ENCODE data around the gene ZYG11B.
A peak's percentile ranks its signal among the peaks of the same experiment; 100 is the strongest.
"Not testable (repeated sequence)": the region's sequence is repeated elsewhere in the genome, so short reads cannot be mapped to it uniquely, and the experiment has no call there.

ZYG11B gene

GRCh38 chr1:52692697-52693096, 33.6 kb upstream of the ZYG11B start:
- Histone ChIP-seq H3K27ac (ENCODE audit: low read depth, low read length) (no peak overlapping the region), H3K9me3 (ENCODE audit: insufficient read depth, low read depth, low read length) (no peaks in the 10 kb centered on the region), H3K4me1 (ENCODE audit: insufficient read depth, low read length) (no peaks in the 10 kb centered on the region), H3K27me3 (ENCODE audit: insufficient read depth, low read length) (no peaks in the 10 kb centered on the region), H3K4me3 (ENCODE audit: low read length) (no peak overlapping the region), H3K9ac (ENCODE audit: low read depth, low read length) (no peak overlapping the region), H3K36me3 (ENCODE audit: insufficient read depth, low read length) (peaks cover 50% of the 10 kb centered on the region)
- 91% methylated on average over 4 of the region's 4 CpGs for WGBS

- peaks cover 43% of the 10 kb centered on the region for H3K36me3 ChIP-seq (ENCODE audit: insufficient read depth, low read length)
- not testable (repeated sequence) for H3K27me3 ChIP-seq (ENCODE audit: insufficient read depth, low read length)
Observed at GRCh38 chr1:52693351-52693750, 32.9 kb upstream of the ZYG11B start.

DNA sequence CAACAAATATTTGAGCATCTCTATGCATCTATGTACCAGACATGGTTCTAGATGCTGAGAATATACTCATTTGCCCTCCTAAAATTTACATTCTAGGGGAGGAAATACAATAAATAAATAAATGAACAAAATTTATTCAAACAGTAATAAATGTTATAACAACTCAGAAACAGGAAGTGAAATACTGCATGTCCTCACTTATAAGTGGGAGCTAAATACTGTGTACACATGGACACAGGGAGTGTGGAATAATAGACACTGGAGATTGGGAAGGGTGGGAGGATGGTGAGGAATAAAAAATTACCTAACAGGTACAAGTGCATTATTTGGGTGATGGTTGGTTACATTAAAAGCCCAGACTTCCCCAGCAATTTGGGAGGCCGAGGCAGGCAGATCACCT, 32.4 kb upstream of the ZYG11B start:
- H3K9ac ChIP-seq (ENCODE audit: low read depth, low read length): no peak overlapping the region
- WGBS: 93% methylated on average over 1 of the region's 1 CpG
- H3K4me1 ChIP-seq (ENCODE audit: insufficient read depth, low read length): peaks cover 5% of the 10 kb centered on the region
- H3K4me3 ChIP-seq (ENCODE audit: low read length): no peak overlapping the region
- peaks cover 39% of the 10 kb centered on the region for H3K36me3 ChIP-seq (ENCODE audit: insufficient read depth, low read length)
- H3K27me3 ChIP-seq (ENCODE audit: insufficient read depth, low read length): no peaks in the 10 kb centered on the region
- no peaks in the 10 kb centered on the region for H3K9me3 ChIP-seq (ENCODE audit: insufficient read depth, low read depth, low read length)
- H3K27ac ChIP-seq (ENCODE audit: low read depth, low read length): no peak overlapping the region

More at GRCh38 chr1:52693351-52693750, 32.9 kb upstream of the ZYG11B start:
- H3K27ac ChIP-seq (ENCODE audit: low read depth, low read length); H3K9ac ChIP-seq (ENCODE audit: low read depth, low read length); H3K4me1 ChIP-seq (ENCODE audit: insufficient read depth, low read length); H3K4me3 ChIP-seq (ENCODE audit: low read length); H3K9me3 ChIP-seq (ENCODE audit: insufficient read depth, low read depth, low read length): not testable (repeated sequence)
- 93% methylated on average over 10 of the region's 10 CpGs for WGBS

- Histone ChIP-seq H3K27me3 (ENCODE audit: insufficient read depth, low read length) (no peaks in the 10 kb centered on the region), H3K36me3 (ENCODE audit: insufficient read depth, low read length) (peaks cover 29% of the 10 kb centered on the region), H3K27ac (ENCODE audit: low read depth, low read length) (no peak overlapping the region), H3K4me1 (ENCODE audit: insufficient read depth, low read length) (peaks cover 5% of the 10 kb centered on the region), H3K9me3 (ENCODE audit: insufficient read depth, low read depth, low read length) (no peaks in the 10 kb centered on the region), H3K4me3 (ENCODE audit: low read length) (no peak overlapping the region), H3K9ac (ENCODE audit: low read depth, low read length) (no peak overlapping the region)
- WGBS: 93% methylated on average over 7 of the region's 7 CpGs
Observed at GRCh38 chr1:52695627-52696026, 30.6 kb upstream of the ZYG11B start.

- H3K9me3 ChIP-seq (ENCODE audit: insufficient read depth, low read depth, low read length): no peaks in the 10 kb centered on the region
- H3K9ac ChIP-seq (ENCODE audit: low read depth, low read length): peak within 1 kb of the TSS; percentile 86
- peak within 1 kb of the TSS; percentile 50; the same call in 1 of the 2 replicates for H3K27ac ChIP-seq (ENCODE audit: low read depth, low read length)
- 2% methylated on average over 68 of the region's 68 CpGs for WGBS
- peaks cover 5% of the 10 kb centered on the region for H3K4me1 ChIP-seq (ENCODE audit: insufficient read depth, low read length)
- H3K27me3 ChIP-seq (ENCODE audit: insufficient read depth, low read length): no peaks in the 10 kb centered on the region
- peak within 1 kb of the TSS; percentile 73 for H3K4me3 ChIP-seq (ENCODE audit: low read length)
- peaks cover 7% of the 10 kb centered on the region for H3K36me3 ChIP-seq (ENCODE audit: insufficient read depth, low read length)
Observed at GRCh38 chr1:52697795-52698674, 28.2 kb upstream of the ZYG11B start, which contains the start of gene COA7. Gene COA7, minus strand, starts transcription at chr1:52698347. Its CDS starts 21 bp downstream, at chr1:52698326.

GRCh38 chr1:52702886-52703787, 23.1 kb upstream of the ZYG11B start:
- Histone ChIP-seq H3K4me3 (ENCODE audit: low read length) (peak overlapping the region; percentile 64), H3K27ac (ENCODE audit: low read depth, low read length) (no peak overlapping the region)
- 4% methylated on average over 35 of the region's 35 CpGs for WGBS

GRCh38 chr1:52706136-52706670, 20.1 kb upstream of the ZYG11B start:
- Histone ChIP-seq H3K27ac (ENCODE audit: low read depth, low read length) (no peak overlapping the region), H3K36me3 (ENCODE audit: insufficient read depth, low read length) (no peaks in the 10 kb centered on the region), H3K27me3 (ENCODE audit: insufficient read depth, low read length) (no peaks in the 10 kb centered on the region), H3K9me3 (ENCODE audit: insufficient read depth, low read depth, low read length) (no peaks in the 10 kb centered on the region), H3K4me1 (ENCODE audit: insufficient read depth, low read length) (no peaks in the 10 kb centered on the region; the same call in 1 of the 2 replicates), H3K4me3 (ENCODE audit: low read length) (no peak overlapping the region), H3K9ac (ENCODE audit: low read depth, low read length) (no peak overlapping the region)
- WGBS: 85% methylated on average over 4 of the region's 6 CpGs

More at GRCh38 chr1:52702886-52703787, 23.1 kb upstream of the ZYG11B start:
- H3K9ac ChIP-seq (ENCODE audit: low read depth, low read length): peak overlapping the region; percentile 23; the same call in 1 of the 2 replicates
- H3K4me1 ChIP-seq (ENCODE audit: insufficient read depth, low read length): peaks cover 5% of the 10 kb centered on the region
- H3K9me3 ChIP-seq (ENCODE audit: insufficient read depth, low read depth, low read length): no peaks in the 10 kb centered on the region
- H3K27me3 ChIP-seq (ENCODE audit: insufficient read depth, low read length): no peaks in the 10 kb centered on the region
- no peaks in the 10 kb centered on the region for H3K36me3 ChIP-seq (ENCODE audit: insufficient read depth, low read length)

DNA sequence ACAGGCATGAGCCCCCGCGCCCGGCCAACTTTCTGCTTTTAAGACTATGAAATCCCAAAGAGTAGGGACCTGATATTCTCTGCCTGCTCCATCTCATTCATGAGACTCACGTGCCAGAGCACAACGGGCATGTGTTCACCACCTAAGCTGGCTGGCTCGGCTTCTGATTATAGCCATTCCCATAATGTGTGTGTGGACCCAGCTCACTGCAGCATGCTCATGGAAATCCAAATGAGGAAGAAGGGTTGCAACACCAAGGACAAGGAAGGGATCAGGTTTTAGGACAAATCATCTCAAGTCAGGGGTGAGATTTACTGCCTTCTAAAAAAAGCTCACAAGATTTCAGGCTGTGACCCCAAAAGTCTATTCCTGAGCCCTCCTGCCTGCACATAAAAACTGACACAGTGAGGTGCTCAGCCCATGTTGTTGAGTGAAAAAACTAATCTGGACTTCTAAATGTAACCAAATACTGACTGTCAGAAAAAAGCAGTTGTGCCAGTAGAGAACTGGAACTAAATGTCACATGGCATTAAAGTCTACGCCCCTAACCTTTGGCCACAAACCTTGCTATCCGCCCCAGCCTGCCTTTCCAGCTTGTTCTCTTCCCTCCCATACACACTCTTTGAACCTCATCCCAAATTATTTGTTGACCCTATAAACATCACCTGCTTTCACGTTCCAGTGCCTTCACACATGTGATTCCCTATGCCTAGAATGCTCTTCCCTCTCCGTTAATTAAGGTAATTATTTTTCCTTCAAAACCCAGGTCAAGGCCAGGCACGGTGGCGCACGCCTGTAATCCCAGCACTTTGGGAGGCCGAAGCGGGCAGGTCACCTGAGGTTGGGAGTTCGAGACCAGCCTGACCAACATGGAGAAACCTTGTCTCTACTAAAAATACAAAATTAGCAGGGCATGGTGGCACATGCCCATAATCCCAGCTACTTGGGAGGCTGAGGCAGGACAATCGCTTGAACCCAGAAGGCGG, 19.0 kb upstream of the ZYG11B start:
- H3K27ac ChIP-seq (ENCODE audit: low read depth, low read length): no peak overlapping the region
- no peak overlapping the region for H3K4me3 ChIP-seq (ENCODE audit: low read length)
- no peaks in the 10 kb centered on the region for H3K9me3 ChIP-seq (ENCODE audit: insufficient read depth, low read depth, low read length)
- no peaks in the 10 kb centered on the region; the same call in 1 of the 2 replicates for H3K4me1 ChIP-seq (ENCODE audit: insufficient read depth, low read length)
- 94% methylated on average over 17 of the region's 18 CpGs for WGBS
- no peak overlapping the region for H3K9ac ChIP-seq (ENCODE audit: low read depth, low read length)
- H3K27me3 ChIP-seq (ENCODE audit: insufficient read depth, low read length): no peaks in the 10 kb centered on the region
- no peaks in the 10 kb centered on the region for H3K36me3 ChIP-seq (ENCODE audit: insufficient read depth, low read length)

GRCh38 chr1:52707927-52708655, 18.2 kb upstream of the ZYG11B start:
- no peaks in the 10 kb centered on the region for H3K9me3 ChIP-seq (ENCODE audit: insufficient read depth, low read depth, low read length)
- H3K4me1 ChIP-seq (ENCODE audit: insufficient read depth, low read length): no peaks in the 10 kb centered on the region
- 96% methylated on average over 5 of the region's 5 CpGs for WGBS
- H3K4me3 ChIP-seq (ENCODE audit: low read length): no peak overlapping the region
- H3K9ac ChIP-seq (ENCODE audit: low read depth, low read length): no peak overlapping the region
- no peaks in the 10 kb centered on the region for H3K27me3 ChIP-seq (ENCODE audit: insufficient read depth, low read length)
- H3K36me3 ChIP-seq (ENCODE audit: insufficient read depth, low read length): no peaks in the 10 kb centered on the region
- H3K27ac ChIP-seq (ENCODE audit: low read depth, low read length): no peak overlapping the region

All from HUES64 (cell line).